Peyer's patch (tissue), 4 donors: ENCODE results near the gene PIEZO2. TPM values are rescaled to one million over a fixed set of nuclear protein-coding genes. Genes with fewer than 3 reads are reported as not detected.

Source experiments
- DNase-seq, 3 donors: peaks; one replicate each; pipeline ENCODE4 v3.0.0-alpha.2; 2017 to 2019
- H3K27ac ChIP-seq, 4 donors: fragments of 200-600 bp; sonication (generic); one replicate each; pipeline ENCODE4 v1.5.1; 2016 to 2019
- H3K27me3 ChIP-seq, 2 donors: fragments of 200-600 bp; sonication (generic); one replicate each; pipeline ENCODE4 v1.5.1; 2019
- H3K36me3 ChIP-seq, 3 donors: fragments of 200-600 bp; sonication (generic); one replicate each; pipeline ENCODE4 v1.5.1; 2016 to 2019
- H3K4me1 ChIP-seq, 4 donors: fragments of 200-600 bp; sonication (generic); one replicate each; pipeline ENCODE4 v1.5.1; 2016 to 2019
- H3K4me3 ChIP-seq, 4 donors: fragments of 200-600 bp; sonication (generic); 1 replicate in 3 of 4; 2 replicates in 1 of 4; pipeline ENCODE4 v1.5.1; 2016 to 2019; ENCODE audit warnings: mild to moderate bottlenecking in 1 of 4
- H3K9me3 ChIP-seq, 4 donors: fragments of 200-600 bp; sonication (generic); one replicate each; pipeline ENCODE4 v1.5.1; 2016 to 2019; ENCODE audit warnings: mild to moderate bottlenecking in 1 of 4
- POLR2A ChIP-seq, 2 donors: fragments of 450-650 bp; IDR thresholded peaks; one replicate each; pipeline ENCODE4 v1.5.1; 2017; ENCODE audit warnings: antibody characterized with exemption in 2 of 2, mild to moderate bottlenecking in 2 of 2, moderate library complexity in 2 of 2
- total RNA-seq, 4 donors: library from RNA; depleted of rRNA; stranded (reverse); fragments of >200 nt; gene quantifications; one replicate each; pipeline ENCODE4 v1.1.0, GENCODE V29; 2016
- TF ChIP-seq, protein P1 (sequence below), 6 experiments: fragments of 450-650 bp in 4 of 6; fragments of 200-600 bp in 2 of 6; sonication (generic) in 1 of 6; IDR thresholded peaks; one replicate each; pipeline ENCODE4 v1.5.1; 2017 to 2019; ENCODE audit warnings: antibody characterized with exemption in 6 of 6, mild to moderate bottlenecking in 3 of 6, moderate library complexity in 1 of 6

The PIEZO2 gene
- total RNA-seq, 4 donors from 2014 or later: 0.85 to 5.8 (median 4.5) TPM

DNA sequence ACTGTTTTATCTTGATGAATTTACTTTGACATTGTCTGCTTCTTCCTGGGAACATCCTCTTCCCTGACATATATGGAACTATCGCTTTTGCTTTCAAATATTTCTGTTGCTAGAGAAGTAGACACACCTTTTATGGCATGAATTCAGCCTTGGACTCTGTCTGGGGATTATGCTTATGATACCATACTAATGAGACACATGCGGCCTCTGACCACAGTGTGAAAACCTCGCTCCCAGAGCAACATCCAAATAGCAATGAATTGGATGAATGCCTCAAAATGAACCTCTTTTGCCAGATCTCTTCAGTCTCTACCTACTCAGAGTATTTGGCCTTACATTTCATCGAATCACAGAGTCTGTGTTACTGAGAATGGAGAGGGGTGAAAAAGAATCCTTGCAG, 70.9 kb downstream of the PIEZO2 start:
- no peak overlapping the region for H3K27ac ChIP-seq
- no peak for DNase-seq
- H3K9me3 ChIP-seq: no peaks in the 10 kb centered on the region

DNA sequence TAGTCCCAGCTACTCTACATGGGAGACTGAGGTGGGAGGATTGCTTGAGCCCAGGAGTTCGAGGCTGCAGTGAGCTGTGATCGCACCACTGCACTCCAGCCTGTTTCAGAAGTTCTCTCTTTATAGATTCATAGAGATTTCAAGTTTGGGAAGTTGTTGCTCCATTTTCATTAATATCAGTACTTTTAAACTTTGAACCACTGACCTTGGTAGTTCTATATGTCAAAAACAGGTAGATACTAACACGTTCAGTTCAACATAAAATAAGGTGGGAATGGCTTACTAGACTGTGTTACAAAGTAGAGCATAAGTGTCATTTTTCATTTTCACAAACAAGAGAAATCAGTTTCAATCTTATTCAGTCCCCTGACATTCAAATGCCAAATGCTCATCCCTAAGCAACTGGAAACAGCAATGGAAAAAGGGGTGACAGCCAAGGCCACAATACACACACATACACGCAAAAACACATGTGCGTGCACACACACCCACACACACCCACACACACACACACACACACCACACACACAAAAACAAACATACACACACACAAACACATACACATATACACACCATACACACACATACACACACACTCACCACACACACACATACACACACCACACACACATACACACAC, 71.7 kb downstream of the PIEZO2 start:
- Histone ChIP-seq H3K36me3 (no peaks in the 10 kb centered on the region), H3K4me3 (no peak overlapping the region), H3K27ac (no peak overlapping the region), H3K4me1 (no peaks in the 10 kb centered on the region), H3K9me3 (no peaks in the 10 kb centered on the region), H3K27me3 (no peaks in the 10 kb centered on the region)
- TF ChIP-seq POLR2A (IDR thresholded peaks at IDR 0.05): no peak
- TF ChIP-seq, protein P1, sequence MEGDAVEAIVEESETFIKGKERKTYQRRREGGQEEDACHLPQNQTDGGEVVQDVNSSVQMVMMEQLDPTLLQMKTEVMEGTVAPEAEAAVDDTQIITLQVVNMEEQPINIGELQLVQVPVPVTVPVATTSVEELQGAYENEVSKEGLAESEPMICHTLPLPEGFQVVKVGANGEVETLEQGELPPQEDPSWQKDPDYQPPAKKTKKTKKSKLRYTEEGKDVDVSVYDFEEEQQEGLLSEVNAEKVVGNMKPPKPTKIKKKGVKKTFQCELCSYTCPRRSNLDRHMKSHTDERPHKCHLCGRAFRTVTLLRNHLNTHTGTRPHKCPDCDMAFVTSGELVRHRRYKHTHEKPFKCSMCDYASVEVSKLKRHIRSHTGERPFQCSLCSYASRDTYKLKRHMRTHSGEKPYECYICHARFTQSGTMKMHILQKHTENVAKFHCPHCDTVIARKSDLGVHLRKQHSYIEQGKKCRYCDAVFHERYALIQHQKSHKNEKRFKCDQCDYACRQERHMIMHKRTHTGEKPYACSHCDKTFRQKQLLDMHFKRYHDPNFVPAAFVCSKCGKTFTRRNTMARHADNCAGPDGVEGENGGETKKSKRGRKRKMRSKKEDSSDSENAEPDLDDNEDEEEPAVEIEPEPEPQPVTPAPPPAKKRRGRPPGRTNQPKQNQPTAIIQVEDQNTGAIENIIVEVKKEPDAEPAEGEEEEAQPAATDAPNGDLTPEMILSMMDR (IDR thresholded peaks at IDR 0.05): no peak
- no peak for DNase-seq

More for the DNA sequence above, 70.9 kb downstream of the PIEZO2 start:
- Histone ChIP-seq H3K4me1 (no peaks in the 10 kb centered on the region), H3K4me3 (no peak overlapping the region), H3K27me3 (no peaks in the 10 kb centered on the region), H3K36me3 (no peaks in the 10 kb centered on the region)
- TF ChIP-seq, protein P1 (IDR thresholded peaks at IDR 0.05): no peak
- no peak for TF ChIP-seq POLR2A (IDR thresholded peaks at IDR 0.05)

- TF ChIP-seq POLR2A (IDR thresholded peaks at IDR 0.05): no peak
- TF ChIP-seq, protein P1 (IDR thresholded peaks at IDR 0.05): no peak
- no peak for DNase-seq
- Histone ChIP-seq H3K36me3 (no peaks in the 10 kb centered on the region), H3K4me3 (no peak overlapping the region), H3K4me1 (no peaks in the 10 kb centered on the region), H3K27me3 (no peaks in the 10 kb centered on the region), H3K27ac (no peak overlapping the region), H3K9me3 (no peaks in the 10 kb centered on the region)
Measured at GRCh38 chr18:11074889-11075288, 74.5 kb downstream of the PIEZO2 start.

- Histone ChIP-seq H3K4me3 (no peak overlapping the region), H3K27me3 (no peaks in the 10 kb centered on the region)
Measured at GRCh38 chr18:11073971-11074370, 75.4 kb downstream of the PIEZO2 start.

DNA sequence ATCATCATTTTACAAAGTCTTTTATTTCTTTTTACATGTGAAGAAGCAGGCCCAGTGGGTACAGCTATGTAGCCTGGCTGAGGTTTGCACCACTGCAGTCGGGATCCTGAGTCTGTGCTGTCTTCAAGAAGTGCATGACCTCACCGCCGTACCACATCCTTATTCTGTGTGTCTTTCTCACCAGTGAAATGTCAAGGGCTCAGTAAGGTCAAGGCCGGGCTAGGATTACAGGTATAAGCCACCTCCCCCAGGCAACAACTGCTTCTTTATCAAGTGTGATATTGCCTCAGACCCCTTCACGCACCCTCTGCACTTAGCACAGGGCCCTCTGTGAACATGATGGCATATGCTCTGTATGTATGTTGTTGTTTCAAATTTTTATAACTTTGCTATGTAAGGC, 76.7 kb downstream of the PIEZO2 start:
- H3K27me3 ChIP-seq: no peaks in the 10 kb centered on the region
- H3K36me3 ChIP-seq: no peaks in the 10 kb centered on the region
- no peak overlapping the region for H3K4me3 ChIP-seq
- H3K9me3 ChIP-seq: no peaks in the 10 kb centered on the region
- no peak for TF ChIP-seq POLR2A (IDR thresholded peaks at IDR 0.05)
- TF ChIP-seq, protein P1 (IDR thresholded peaks at IDR 0.05): no peak
- no peaks in the 10 kb centered on the region for H3K4me1 ChIP-seq
- DNase-seq: no peak
- no peak overlapping the region for H3K27ac ChIP-seq

More at GRCh38 chr18:11073971-11074370, 75.4 kb downstream of the PIEZO2 start:
- no peaks in the 10 kb centered on the region for H3K4me1 ChIP-seq
- no peak overlapping the region for H3K27ac ChIP-seq
- no peak for TF ChIP-seq POLR2A (IDR thresholded peaks at IDR 0.05)
- TF ChIP-seq, protein P1 (IDR thresholded peaks at IDR 0.05): no peak
- no peaks in the 10 kb centered on the region for H3K9me3 ChIP-seq
- DNase-seq: no peak
- H3K36me3 ChIP-seq: no peaks in the 10 kb centered on the region
